ENCODE measurements around the gene NOS2.
"Not testable (repeated sequence)": the region's sequence is repeated elsewhere in the genome, so short reads cannot be mapped to it uniquely, and the experiment has no call there.

The NOS2 gene

GRCh38 chr17:27800522-27800921 is at the start of gene NOS2:
TSS of gene NOS2 (minus strand) at chr17:27800529. CDS start at chr17:27798809, 1,720 bp downstream.
- no peak for DNase-seq

GRCh38 chr17:27849474-27850185 is 49.3 kb upstream of the NOS2 start:
- no peak for DNase-seq

GRCh38 chr17:27848931-27849330 is 48.6 kb upstream of the NOS2 start:
- DNase-seq, result no peak

- DNase-seq, result not testable (repeated sequence)
These were observed 46.5 kb upstream of the NOS2 start for GRCh38 chr17:27846808-27847307.

- peak; percentile 58 for DNase-seq
These were observed 45.8 kb upstream of the NOS2 start for GRCh38 chr17:27846042-27846655.

GRCh38 chr17:27845264-27846041 is 45.1 kb upstream of the NOS2 start:
- DNase-seq, result no peak

- DNase-seq, result no peak
These were observed 40.4 kb upstream of the NOS2 start for GRCh38 chr17:27840688-27841087.

- not testable (repeated sequence) for DNase-seq
These were observed 40.0 kb upstream of the NOS2 start for GRCh38 chr17:27840406-27840678.

- DNase-seq, result not testable (repeated sequence)
These were observed 39.5 kb upstream of the NOS2 start for GRCh38 chr17:27839571-27840405.

GRCh38 chr17:27838607-27839006 is 38.3 kb upstream of the NOS2 start:
- DNase-seq, result not testable (repeated sequence)

GRCh38 chr17:27837769-27838168 is 37.4 kb upstream of the NOS2 start:
- DNase-seq, result not testable (repeated sequence)

GRCh38 chr17:27836651-27837050 is 36.3 kb upstream of the NOS2 start:
- no peak for DNase-seq

GRCh38 chr17:27834571-27834970 is 34.2 kb upstream of the NOS2 start:
- no peak for DNase-seq

GRCh38 chr17:27832831-27833230 is 32.5 kb upstream of the NOS2 start:
- DNase-seq, result no peak

GRCh38 chr17:27829888-27830287 is 29.6 kb upstream of the NOS2 start:
- DNase-seq, result not testable (repeated sequence)

GRCh38 chr17:27829143-27829711 is 28.9 kb upstream of the NOS2 start:
- DNase-seq, result not testable (repeated sequence)

- DNase-seq, result no peak
These were observed 25.1 kb upstream of the NOS2 start for GRCh38 chr17:27825459-27825858.

- DNase-seq, result no peak
These were observed 24.4 kb upstream of the NOS2 start for GRCh38 chr17:27824745-27825144.

- DNase-seq, result no peak
These were observed 23.9 kb upstream of the NOS2 start for GRCh38 chr17:27824176-27824715.

- DNase-seq, result not testable (repeated sequence)
These were observed 21.8 kb upstream of the NOS2 start for GRCh38 chr17:27822108-27822507.

GRCh38 chr17:27821318-27821717 is 21.0 kb upstream of the NOS2 start:
- no peak for DNase-seq

- no peak for DNase-seq
These were observed 18.8 kb upstream of the NOS2 start for GRCh38 chr17:27819145-27819544.
